NCI-H524 treated with DMSO at 0.1 percent for 48 hours (cell line): Measurements from ENCODE around the gene ATP5PD.
"Not testable (repeated sequence)": the region's sequence is repeated elsewhere in the genome, so short reads cannot be mapped to it uniquely, and the experiment has no call there.

Source experiments
- DNase-seq: peaks from one replicate; lab custom pipeline; 2025; lab: John Stamatoyannopoulos, UW

Gene ATP5PD

GRCh38 chr17:75051941-75052340 is 5.2 kb upstream of the ATP5PD start:
- DNase-seq: no peak

- DNase-seq: no peak
Measured at GRCh38 chr17:75049706-75050105, 2.9 kb upstream of the ATP5PD start.

- DNase-seq: no peak
Measured at GRCh38 chr17:75049057-75049456, 2.3 kb upstream of the ATP5PD start.

GRCh38 chr17:75048249-75048878 is 1.6 kb upstream of the ATP5PD start:
- no peak for DNase-seq

GRCh38 chr17:75047398-75048098 is 779 bp upstream of the ATP5PD start:
- DNase-seq: no peak

- not testable (repeated sequence) for DNase-seq
Measured at GRCh38 chr17:75045946-75046406, 793 bp downstream of the ATP5PD start.

- no peak for DNase-seq
Measured at GRCh38 chr17:75044716-75045115, 2.1 kb downstream of the ATP5PD start.

- not testable (repeated sequence) for DNase-seq
Measured at GRCh38 chr17:75043789-75044188, 3.0 kb downstream of the ATP5PD start.

- no peak for DNase-seq
Measured at GRCh38 chr17:75041656-75042280, 5.0 kb downstream of the ATP5PD start.

GRCh38 chr17:75039238-75039637 is 7.5 kb downstream of the ATP5PD start:
- DNase-seq: no peak

- no peak for DNase-seq
Measured at GRCh38 chr17:75036643-75037268, 10.0 kb downstream of the ATP5PD start.

GRCh38 chr17:75034236-75034908 is 12.4 kb downstream of the ATP5PD start:
- peak; percentile 86 for DNase-seq

- DNase-seq: peak; percentile 85
Measured at GRCh38 chr17:75033346-75034235, 13.2 kb downstream of the ATP5PD start.

- no peak for DNase-seq
Measured at GRCh38 chr17:75032720-75033280, 14.0 kb downstream of the ATP5PD start.

- DNase-seq: peak; percentile 72
Measured at GRCh38 chr17:75031972-75032719, 14.6 kb downstream of the ATP5PD start.

- no peak for DNase-seq
Measured at GRCh38 chr17:75030161-75030560, 16.6 kb downstream of the ATP5PD start.

GRCh38 chr17:75026650-75027049 is 20.1 kb downstream of the ATP5PD start:
- DNase-seq: not testable (repeated sequence)

GRCh38 chr17:75025398-75025734 is 21.4 kb downstream of the ATP5PD start:
- not testable (repeated sequence) for DNase-seq

GRCh38 chr17:75024686-75025397 is 21.9 kb downstream of the ATP5PD start:
- DNase-seq: no peak
